Forelimb muscle (tissue), 1 donor: ENCODE data around the gene CELF4. TPM values are rescaled to one million over a fixed set of nuclear protein-coding genes. Genes with fewer than 3 reads are reported as not detected.

Experiments
- DNase-seq: peaks from one replicate; pipeline ENCODE4 v3.0.0-alpha.2; 2013; ENCODE audit warnings: low read depth
- polyA plus RNA-seq: library from polyadenylated mRNA; unstranded; fragments of 120-200 nt; gene quantifications from one replicate; pipeline ENCODE4 v1.2.1, GENCODE V29; 2013; ENCODE audit not compliant: insufficient read length

Gene CELF4
- polyA plus RNA-seq, 1 donor, result 1.1 TPM

- no peak for DNase-seq
Observed at GRCh38 chr18:37225279-37225678, 340.3 kb downstream of the CELF4 start.

- DNase-seq, result no peak
Observed at GRCh38 chr18:37222999-37223378, 342.6 kb downstream of the CELF4 start.

GRCh38 chr18:37222354-37222998 lies 343.1 kb downstream of the CELF4 start:
- no peak for DNase-seq

GRCh38 chr18:37219257-37219656 lies 346.3 kb downstream of the CELF4 start:
- DNase-seq, result no peak

- DNase-seq, result no peak
Observed at GRCh38 chr18:37218022-37218590, 347.5 kb downstream of the CELF4 start.

GRCh38 chr18:37210781-37211180 lies 354.8 kb downstream of the CELF4 start:
- no peak for DNase-seq

GRCh38 chr18:37207343-37207742 lies 358.3 kb downstream of the CELF4 start:
- no peak for DNase-seq

GRCh38 chr18:37199741-37200140 lies 365.9 kb downstream of the CELF4 start:
- no peak for DNase-seq
